GM19043 (cell line): ENCODE measurements around the gene SERTAD1.

Experiments used
- ATAC-seq: cut with Tn5 transposase; IDR thresholded peaks from one replicate; pipeline ENCODE4 v1.9.1; 2021; ENCODE audit warnings: low read depth; ENCODE audit not compliant: unreplicated experiment

SERTAD1 gene

DNA sequence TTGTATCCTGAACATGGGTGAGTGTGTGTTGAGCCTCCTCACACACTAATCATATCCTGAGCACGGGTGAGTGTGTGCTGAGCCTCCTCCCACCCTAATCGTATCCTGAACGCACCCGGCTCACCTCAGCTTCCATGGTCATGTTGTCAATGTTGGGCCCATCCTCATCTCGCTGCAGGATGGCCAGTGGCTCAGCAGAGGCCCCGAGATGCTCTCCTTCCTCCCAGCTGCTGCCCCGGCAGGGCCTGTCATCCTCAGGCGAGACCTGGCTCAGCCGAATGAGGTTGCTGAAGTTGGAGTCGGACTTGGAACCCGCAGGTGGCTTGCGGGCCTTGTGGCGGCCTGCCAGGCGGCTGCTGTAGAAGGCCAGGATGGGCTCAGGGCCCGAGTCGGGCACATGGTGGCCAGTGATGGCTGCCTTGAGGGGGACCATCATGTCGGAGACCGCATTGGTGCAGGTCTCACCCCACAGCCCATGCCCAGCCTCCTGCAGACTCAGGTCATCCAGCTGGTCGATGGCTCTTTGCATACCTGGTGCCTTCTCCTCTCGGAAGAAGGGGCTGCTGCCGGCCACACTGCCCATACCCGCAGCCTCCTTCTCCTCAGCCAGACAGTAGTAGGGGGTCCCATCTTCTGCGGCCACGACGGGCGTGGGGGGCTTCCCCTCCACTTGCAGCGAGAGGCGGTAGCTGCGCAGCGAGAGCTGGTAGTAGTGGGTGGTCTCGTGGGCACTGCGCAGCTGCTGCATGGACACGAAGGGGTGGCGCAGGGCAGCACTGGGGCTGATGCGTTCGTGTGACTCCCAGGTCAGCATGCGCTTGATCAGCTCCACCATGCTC lies 45.4 kb downstream of the SERTAD1 start:
- no peak for ATAC-seq

DNA sequence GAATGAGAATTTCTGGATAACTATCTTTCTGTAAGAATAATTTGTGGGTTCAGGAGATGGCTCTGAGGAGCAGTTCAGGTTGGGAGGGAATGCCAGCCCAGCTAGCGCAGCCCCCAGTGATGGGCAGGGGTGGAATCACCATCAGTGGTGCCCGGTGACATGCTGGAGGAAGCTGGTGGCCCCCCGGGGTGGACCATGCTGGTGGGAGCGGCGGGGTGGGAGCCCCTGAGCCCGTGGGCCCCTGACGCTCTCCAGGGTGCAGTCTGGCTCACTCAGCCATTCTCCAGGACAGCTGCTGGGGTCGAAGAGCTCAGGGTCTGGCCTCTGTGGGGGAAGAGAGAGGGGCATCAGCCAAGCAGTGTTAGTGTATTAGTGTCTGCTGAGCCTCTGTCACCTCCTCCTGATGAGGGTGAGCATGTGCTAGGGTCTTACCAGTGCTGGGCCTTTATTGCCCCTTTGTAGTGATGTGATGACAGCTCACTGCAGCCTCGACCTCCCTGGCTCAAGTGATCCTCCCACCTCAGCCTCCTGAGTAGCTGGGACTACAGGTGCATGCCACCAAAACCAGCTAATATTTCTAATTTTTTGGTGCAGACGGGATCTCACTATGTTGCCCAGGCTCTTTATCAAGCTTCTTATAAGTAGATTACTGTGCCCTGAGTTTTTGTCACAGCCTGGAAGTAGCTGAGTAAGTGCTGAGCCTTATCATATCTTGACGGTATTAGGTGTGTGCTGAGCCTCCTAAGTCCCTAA lies 46.2 kb downstream of the SERTAD1 start:
- no peak for ATAC-seq

DNA sequence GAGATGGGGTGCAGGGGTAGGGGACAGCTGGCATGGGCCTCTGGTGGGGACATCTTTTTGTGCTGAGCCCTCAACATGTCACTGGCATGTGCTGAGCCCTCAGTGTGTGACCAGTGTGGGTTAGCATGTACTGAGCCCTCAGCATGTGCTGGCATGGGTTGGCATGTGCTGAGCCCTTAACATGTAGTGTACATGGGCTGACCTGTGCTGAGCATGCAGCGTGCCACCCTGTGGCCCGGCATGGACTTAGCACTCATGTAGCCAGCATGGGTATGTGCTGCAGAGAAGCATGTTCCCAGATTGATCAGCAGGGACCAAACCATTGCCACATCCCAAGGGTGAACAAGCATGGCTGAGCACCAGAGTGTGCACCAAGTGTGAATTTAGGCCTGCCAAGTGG lies 47.3 kb downstream of the SERTAD1 start:
- ATAC-seq = no peak

DNA sequence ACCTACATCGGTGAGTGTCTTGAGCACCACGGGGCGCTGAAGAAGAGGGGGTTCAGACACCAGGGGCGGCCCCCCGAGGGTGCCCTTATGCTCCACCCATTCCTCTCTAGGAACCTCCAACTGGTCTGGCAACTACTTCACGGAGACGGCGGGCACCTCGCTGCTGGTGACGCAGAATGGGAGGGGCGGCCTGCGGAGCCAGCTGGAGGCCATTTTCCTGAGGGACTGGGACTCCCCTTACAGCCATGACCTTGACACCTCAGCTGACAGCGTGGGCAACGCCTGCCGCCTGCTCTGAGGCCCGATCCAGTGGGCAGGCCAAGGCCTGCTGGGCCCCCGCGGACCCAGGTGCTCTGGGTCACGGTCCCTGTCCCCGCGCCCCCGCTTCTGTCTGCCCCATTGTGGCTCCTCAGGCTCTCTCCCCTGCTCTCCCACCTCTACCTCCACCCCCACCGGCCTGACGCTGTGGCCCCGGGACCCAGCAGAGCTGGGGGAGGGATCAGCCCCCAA lies 47.9 kb downstream of the SERTAD1 start:
- ATAC-seq = no peak

DNA sequence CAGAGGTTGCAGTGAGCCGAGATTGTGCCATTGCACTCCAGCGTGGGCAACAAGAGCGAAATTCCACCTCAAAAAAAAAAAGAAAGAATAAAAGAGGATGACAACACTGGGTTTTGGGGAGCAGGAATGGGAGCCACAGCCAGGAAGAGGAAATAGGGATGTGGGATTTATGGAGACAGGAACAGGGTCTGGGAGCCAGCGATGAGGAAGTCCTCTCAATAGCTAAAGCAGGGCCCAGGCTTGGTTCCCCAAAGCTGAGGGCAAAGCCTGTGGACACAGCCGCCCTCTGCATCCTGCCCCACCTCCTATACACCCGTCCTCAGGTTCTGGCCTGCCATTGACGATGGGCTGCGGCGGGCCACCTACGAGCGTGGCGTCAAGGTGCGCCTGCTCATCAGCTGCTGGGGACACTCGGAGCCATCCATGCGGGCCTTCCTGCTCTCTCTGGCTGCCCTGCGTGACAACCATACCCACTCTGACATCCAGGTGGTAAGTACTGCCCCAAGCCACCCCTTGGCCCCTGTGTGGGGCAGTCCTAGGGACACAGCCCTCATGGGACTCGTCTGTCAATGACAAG lies 49.4 kb downstream of the SERTAD1 start:
- no peak for ATAC-seq

DNA sequence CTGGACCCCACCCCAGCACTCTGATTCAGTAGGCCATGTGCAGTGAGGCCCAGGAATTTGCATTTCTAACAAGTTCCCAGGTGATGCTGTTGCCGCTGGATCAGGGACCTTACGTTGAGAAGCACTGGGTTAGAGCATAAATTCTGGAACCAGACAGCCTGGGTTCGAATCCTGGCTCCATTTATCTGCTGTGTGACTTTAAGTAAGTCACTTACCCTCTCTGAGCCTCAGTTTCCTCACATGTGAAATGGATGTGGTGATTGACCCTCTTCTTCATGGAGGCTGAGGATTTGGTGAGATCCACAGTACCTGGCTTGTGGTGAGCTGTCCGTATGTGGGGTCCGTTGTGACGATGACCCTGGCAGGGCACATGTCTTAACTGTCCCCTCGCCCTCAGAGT lies 51.7 kb downstream of the SERTAD1 start:
- ATAC-seq = no peak

DNA sequence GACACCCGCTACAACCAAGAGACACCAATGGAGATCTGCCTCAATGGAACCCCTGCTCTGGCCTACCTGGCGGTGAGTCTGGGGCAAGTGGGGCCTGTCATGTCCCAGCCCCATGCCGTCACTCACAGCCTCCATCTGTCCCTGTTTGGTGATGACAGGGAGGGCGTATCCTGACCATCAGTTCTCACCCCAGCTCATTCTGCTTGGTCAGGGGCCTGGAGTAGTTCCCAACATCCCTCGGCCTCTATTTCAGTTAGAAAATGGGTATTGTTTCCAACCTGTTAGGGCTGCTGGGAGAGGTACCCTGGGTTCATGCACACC lies 54.0 kb downstream of the SERTAD1 start:
- ATAC-seq = no peak
